Stomach (tissue), 9 donors: Measurements from ENCODE around the gene FKBP3. TPM values are rescaled to one million over a fixed set of nuclear protein-coding genes. Genes with fewer than 3 reads are reported as not detected.

Experiments used
- DNase-seq, 2 donors: peaks; one replicate each; pipeline versions ENCODE4 v3.0.0 to v3.0.0-alpha.2; 2013 to 2019
- H3K27ac ChIP-seq, 5 donors: fragments of 200-600 bp in 4 of 5; sonication (generic) in 4 of 5; one replicate each; pipeline ENCODE4 v1.5.1; 2013 to 2019; ENCODE audit warnings: mild to moderate bottlenecking in 1 of 5, moderate library complexity in 1 of 5
- H3K27me3 ChIP-seq, 3 donors: fragments of 200-600 bp; sonication (generic); one replicate each; pipeline ENCODE4 v1.5.1; 2017 to 2019; ENCODE audit warnings: mixed run types in 1 of 3
- H3K36me3 ChIP-seq, 4 donors: fragments of 200-600 bp; sonication (generic); 1 replicate in 3 of 4; 2 replicates in 1 of 4; pipeline ENCODE4 v1.5.1; 2016 to 2019
- H3K4me1 ChIP-seq, 4 donors: fragments of 200-600 bp; sonication (generic); one replicate each; pipeline ENCODE4 v1.5.1; 2016 to 2019
- H3K4me3 ChIP-seq, 4 donors: fragments of 200-600 bp; sonication (generic) in 3 of 4; one replicate each; pipeline ENCODE4 v1.5.1; 2016 to 2019; ENCODE audit warnings: mild to moderate bottlenecking in 1 of 4
- H3K9me3 ChIP-seq, 4 donors: fragments of 200-600 bp; sonication (generic); one replicate each; pipeline ENCODE4 v1.5.1; 2016 to 2019
- EP300 ChIP-seq: sonication (generic); formaldehyde crosslinking; IDR thresholded peaks from one replicate; pipeline ENCODE4 v1.6.1; 2017; ENCODE audit warnings: antibody characterized with exemption
- POLR2A ChIP-seq, 4 donors: fragments of 450-650 bp; IDR thresholded peaks; one replicate each; pipeline ENCODE4 v1.6.1; 2016; ENCODE audit warnings: antibody characterized with exemption in 4 of 4, control low read depth in 2 of 4, mild to moderate bottlenecking in 1 of 4, moderate library complexity in 1 of 4
- POLR2AphosphoS5 ChIP-seq, 3 donors: sonication (generic); formaldehyde crosslinking; IDR thresholded peaks; one replicate each; pipeline ENCODE4 v1.6.1; 2016; ENCODE audit warnings: antibody characterized with exemption in 3 of 3
- WGBS, 5 donors: extraction: QIAGEN DNeasy Blood & Tissue Kit in 3 of 5; methylation state at CpG; one replicate each; pipeline versions ENCODE4 v1.1.5 to v1.1.7; 2013 to 2018; 5-methylcytosine and 5-hydroxymethylcytosine counted together
- intact Hi-C: fragments of 100-400 bp; cut with DNase I; formaldehyde crosslinking; loops from one replicate; pipeline ENCODE4 v1.15.1; 2023; ENCODE audit warnings: low total_unique reads
- polyA plus RNA-seq, 3 donors: library from polyadenylated mRNA; stranded (reverse); fragments of 200-250 nt; gene quantifications; one replicate each; pipeline ENCODE4 v1.2.3, GENCODE V29; 2013
- total RNA-seq, 5 donors: library from RNA; depleted of rRNA; stranded (reverse); fragments of >200 nt; gene quantifications; one replicate each; pipeline versions ENCODE4 v1.1.0 to v1.2.3, GENCODE V29; 2014 to 2016
- TF ChIP-seq, protein P1 (sequence below), 7 experiments: fragments of 450-650 bp in 4 of 7; fragments of 200-600 bp in 3 of 7; sonication (generic) in 3 of 7; IDR thresholded peaks; one replicate each; pipeline ENCODE4 v1.5.1; 2016 to 2019; ENCODE audit warnings: antibody characterized with exemption in 7 of 7, control low read depth in 2 of 7, mild to moderate bottlenecking in 1 of 7
- donor health status: healthy with polysubstance abuse.
- donor health status: Bipolar disorder and iron deficiency.
- donor health status: healthy.

FKBP3 gene
- total and polyA plus RNA-seq, 8 donors = 0.58 to 81.3 (median 42.6) TPM

DNA sequence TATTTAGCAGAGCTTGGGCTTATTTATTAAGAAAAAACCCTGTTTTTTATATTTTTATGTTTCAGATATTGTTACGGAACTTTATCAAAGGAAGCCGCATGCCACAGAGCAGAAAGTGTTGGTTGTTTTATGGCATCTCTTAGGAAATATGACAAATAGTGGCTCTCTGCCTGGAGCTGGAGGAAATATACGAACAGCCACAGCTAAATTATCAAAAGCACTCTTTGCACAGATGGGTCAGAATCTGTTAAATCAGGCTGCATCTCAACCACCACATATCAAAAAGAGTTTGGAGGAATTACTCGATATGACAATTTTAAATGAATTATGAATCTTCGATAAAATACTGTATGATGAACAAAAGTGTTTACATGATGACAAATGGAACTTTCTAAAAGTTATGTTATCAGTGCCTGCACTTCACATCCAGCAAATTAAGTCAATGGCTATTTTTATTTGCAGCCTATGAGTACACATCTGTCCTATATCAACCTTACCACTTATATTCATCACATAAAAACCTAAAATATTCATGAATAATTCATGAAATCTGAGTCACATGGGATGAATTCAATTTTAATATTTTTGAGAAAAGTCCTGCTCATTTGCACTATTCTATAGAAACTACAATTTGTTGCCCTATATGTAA is 60.9 kb downstream of the FKBP3 start:
- intact Hi-C loops = no loop called here
- no peaks in the 10 kb centered on the region for H3K4me1 ChIP-seq
- H3K27ac ChIP-seq = no peak overlapping the region
- H3K9me3 ChIP-seq = no peaks in the 10 kb centered on the region
- H3K4me3 ChIP-seq = no peak overlapping the region
- TF ChIP-seq, protein P1, sequence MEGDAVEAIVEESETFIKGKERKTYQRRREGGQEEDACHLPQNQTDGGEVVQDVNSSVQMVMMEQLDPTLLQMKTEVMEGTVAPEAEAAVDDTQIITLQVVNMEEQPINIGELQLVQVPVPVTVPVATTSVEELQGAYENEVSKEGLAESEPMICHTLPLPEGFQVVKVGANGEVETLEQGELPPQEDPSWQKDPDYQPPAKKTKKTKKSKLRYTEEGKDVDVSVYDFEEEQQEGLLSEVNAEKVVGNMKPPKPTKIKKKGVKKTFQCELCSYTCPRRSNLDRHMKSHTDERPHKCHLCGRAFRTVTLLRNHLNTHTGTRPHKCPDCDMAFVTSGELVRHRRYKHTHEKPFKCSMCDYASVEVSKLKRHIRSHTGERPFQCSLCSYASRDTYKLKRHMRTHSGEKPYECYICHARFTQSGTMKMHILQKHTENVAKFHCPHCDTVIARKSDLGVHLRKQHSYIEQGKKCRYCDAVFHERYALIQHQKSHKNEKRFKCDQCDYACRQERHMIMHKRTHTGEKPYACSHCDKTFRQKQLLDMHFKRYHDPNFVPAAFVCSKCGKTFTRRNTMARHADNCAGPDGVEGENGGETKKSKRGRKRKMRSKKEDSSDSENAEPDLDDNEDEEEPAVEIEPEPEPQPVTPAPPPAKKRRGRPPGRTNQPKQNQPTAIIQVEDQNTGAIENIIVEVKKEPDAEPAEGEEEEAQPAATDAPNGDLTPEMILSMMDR (IDR thresholded peaks at IDR 0.05) = no peak
- no peak for TF ChIP-seq POLR2AphosphoS5 (IDR thresholded peaks at IDR 0.05)
- TF ChIP-seq EP300 = no peak
- TF ChIP-seq POLR2A (IDR thresholded peaks at IDR 0.05) = no peak
- no peaks in the 10 kb centered on the region for H3K27me3 ChIP-seq
- peaks cover 0 to 48% (median 22%) of the 10 kb centered on the region in 4 donors for H3K36me3 ChIP-seq
- DNase-seq = no peak
- 86 to 95% (median 94%) methylated on average over 5 of the region's 5 CpGs for WGBS, 5 donors

DNA sequence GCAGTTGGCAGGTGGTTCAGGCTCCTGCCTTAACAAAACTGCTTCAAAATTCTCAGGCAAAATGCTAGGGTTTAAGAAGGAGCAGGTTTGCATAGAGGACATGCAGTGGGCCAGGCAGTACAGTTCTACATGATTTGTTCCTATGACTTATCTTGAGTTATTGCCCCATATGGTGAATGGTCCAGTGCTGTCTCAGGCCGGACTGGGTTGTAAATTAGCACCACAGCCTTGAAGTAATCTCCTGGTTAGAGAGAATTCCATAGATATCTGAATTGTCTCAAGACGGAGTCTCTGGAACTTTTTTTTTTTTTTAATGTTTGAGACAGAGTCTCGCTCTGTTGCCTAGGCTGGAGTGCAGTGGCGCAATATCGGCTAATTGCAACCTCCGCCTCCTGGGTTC is 62.2 kb downstream of the FKBP3 start:
- Histone ChIP-seq H3K4me3 (no peak overlapping the region), H3K27me3 (no peaks in the 10 kb centered on the region), H3K4me1 (no peaks in the 10 kb centered on the region), H3K9me3 (no peaks in the 10 kb centered on the region), H3K36me3 (peaks cover 0 to 48% (median 24%) of the 10 kb centered on the region in 4 donors), H3K27ac (no peak overlapping the region)
- intact Hi-C loops = no loop called here
- no peak for DNase-seq
- TF ChIP-seq, protein P1 (IDR thresholded peaks at IDR 0.05) = no peak
- TF ChIP-seq EP300 (no peak), POLR2AphosphoS5 (IDR thresholded peaks at IDR 0.05) (no peak), POLR2A (IDR thresholded peaks at IDR 0.05) (no peak)
- 92 to 97% (median 97%) methylated on average over 6 of the region's 6 CpGs for WGBS, 5 donors

DNA sequence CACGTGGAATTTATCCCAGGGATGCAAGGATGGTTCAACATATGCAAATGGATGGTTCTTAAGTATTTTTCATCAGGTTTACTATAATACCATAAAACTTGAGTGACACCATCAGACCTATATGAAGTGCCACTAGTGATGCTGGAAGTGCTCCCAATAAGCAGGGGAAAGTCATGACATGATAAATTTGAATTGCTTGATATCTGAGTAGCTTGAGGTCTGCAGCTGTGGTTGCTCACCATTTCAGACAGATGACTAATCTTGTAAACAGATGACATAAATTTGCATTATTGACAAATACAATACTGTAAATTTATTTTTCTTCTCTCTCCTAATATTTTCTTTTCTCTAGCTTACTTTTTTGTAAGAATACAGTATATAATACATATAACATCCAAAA is 64.1 kb downstream of the FKBP3 start:
- no peak overlapping the region for H3K27ac ChIP-seq
- DNase-seq = no peak
- intact Hi-C loops = no loop called here
- TF ChIP-seq, protein P1 (IDR thresholded peaks at IDR 0.05) = no peak
- TF ChIP-seq EP300 (no peak), POLR2A (IDR thresholded peaks at IDR 0.05) (no peak)
- 86 to 100% (median 95%) methylated on average over 1 of the region's 1 CpG for whole genome bisulfite sequencing, 5 donors
- H3K9me3 ChIP-seq = no peaks in the 10 kb centered on the region
- H3K36me3 ChIP-seq = peaks cover 0 to 48% (median 24%) of the 10 kb centered on the region in 4 donors
- peaks cover 0 to 13% (median 2%) of the 10 kb centered on the region in 4 donors for H3K4me1 ChIP-seq
- no peak overlapping the region for H3K4me3 ChIP-seq
- no peaks in the 10 kb centered on the region for H3K27me3 ChIP-seq

DNA sequence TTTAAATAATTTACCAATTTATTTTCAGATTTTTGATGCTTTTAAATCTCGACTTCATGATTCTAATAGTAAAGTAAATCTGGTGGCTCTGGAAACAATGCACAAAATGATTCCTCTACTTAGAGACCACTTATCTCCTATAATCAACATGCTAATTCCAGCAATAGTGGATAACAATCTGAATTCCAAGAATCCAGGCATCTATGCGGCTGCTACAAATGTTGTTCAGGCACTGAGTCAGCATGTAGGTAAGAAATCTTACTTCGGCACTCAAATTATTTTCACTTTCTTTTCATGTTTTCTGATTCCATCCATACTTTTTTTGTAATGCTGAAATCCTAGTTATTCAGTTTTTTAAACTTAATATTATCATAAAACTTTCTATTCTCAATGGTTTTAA is 65.9 kb downstream of the FKBP3 start:
- peaks cover 0 to 17% (median 2%) of the 10 kb centered on the region in 4 donors for H3K4me1 ChIP-seq
- H3K9me3 ChIP-seq = no peaks in the 10 kb centered on the region
- H3K36me3 ChIP-seq = peaks cover 0 to 44% (median 23%) of the 10 kb centered on the region in 4 donors
- intact Hi-C loops = no loop called here
- no peak overlapping the region for H3K4me3 ChIP-seq
- TF ChIP-seq POLR2A (IDR thresholded peaks at IDR 0.05) = no peak
- TF ChIP-seq EP300 = no peak
- TF ChIP-seq, protein P1 (IDR thresholded peaks at IDR 0.05) = no peak
- TF ChIP-seq POLR2AphosphoS5 (IDR thresholded peaks at IDR 0.05) = no peak
- DNase-seq = no peak
- no peak overlapping the region for H3K27ac ChIP-seq
- no peaks in the 10 kb centered on the region for H3K27me3 ChIP-seq
- 92 to 97% (median 97%) methylated on average over 3 of the region's 3 CpGs for WGBS, 5 donors
